ENCODE data around the gene MLH3. TPM values are rescaled to one million over a fixed set of nuclear protein-coding genes. Genes with fewer than 3 reads are reported as not detected.

Gene MLH3
- total and polyA plus RNA-seq, 4 donors = 7.3 to 43.6 (median 22.6) TPM

DNA sequence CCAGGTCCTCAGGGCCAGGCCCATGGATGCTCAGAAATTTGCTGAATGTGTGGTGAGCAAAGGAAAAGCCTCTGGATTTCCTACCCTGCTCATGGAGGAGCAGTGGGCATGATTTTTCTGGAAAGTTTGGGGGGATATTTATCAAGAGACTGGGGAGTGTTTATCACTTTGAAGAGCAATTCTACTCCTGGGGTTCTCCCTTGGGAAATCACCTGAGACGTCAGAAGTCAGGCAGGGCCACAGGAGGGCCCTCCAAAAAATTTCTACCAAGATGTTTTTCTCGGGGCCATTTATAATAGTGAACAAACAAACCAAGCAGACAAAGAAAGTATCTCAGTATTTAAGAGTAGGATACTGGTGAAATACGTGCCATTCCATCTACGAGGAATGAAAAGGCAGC, 68.6 kb downstream of the MLH3 start:
- peak overlapping the region in 1 of 2 donors; percentile 90 for H3K27ac ChIP-seq (ENCODE audit: low read depth in 1 of 2, low read length in 2 of 2)
- no peaks in the 10 kb centered on the region for H3K36me3 ChIP-seq (ENCODE audit: control insufficient read depth in 1 of 2, insufficient read depth in 2 of 2, low read length in 1 of 2)
- no peaks in the 10 kb centered on the region for H3K4me1 ChIP-seq (ENCODE audit: control insufficient read depth in 1 of 2, insufficient read depth in 2 of 2, low read length in 2 of 2)
- no peak overlapping the region for H3K4me3 ChIP-seq (ENCODE audit: low read length in 2 of 2)
- no peak for ATAC-seq (ENCODE audit: low FRiP score)
- no peaks in the 10 kb centered on the region for H3K9me3 ChIP-seq (ENCODE audit: control insufficient read depth, low read length)
- WGBS, 2 donors = 88 to 89% methylated on average over 4 of the region's 4 CpGs
- intact Hi-C loops (cut with DNase I) = no loop called here
- no peak for DNase-seq
- H3K27me3 ChIP-seq (ENCODE audit: control insufficient read depth in 1 of 2, insufficient read depth in 2 of 2, low read length in 1 of 2) = no peaks in the 10 kb centered on the region

DNA sequence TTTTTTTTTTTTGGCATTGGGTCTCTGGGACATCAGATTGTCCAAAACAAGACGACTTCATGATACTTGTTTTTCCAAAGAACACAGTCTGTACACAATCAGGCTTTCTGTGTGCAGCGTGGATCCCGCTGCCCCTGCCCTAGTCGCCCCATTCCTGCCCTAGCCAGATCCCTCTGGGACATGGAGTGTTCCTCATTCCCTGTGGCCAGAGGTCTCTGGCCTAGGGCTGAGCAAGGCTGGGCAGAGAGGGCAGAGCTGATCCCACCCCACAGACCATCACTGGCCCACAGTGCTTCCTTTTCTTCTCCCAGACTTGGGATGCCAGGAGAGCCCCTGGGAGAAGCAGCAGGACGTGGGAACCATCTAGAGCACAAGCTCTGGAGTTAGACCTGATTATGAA, 69.4 kb downstream of the MLH3 start:
- Histone ChIP-seq H3K27me3 (ENCODE audit: control insufficient read depth in 1 of 2, insufficient read depth in 2 of 2, low read length in 1 of 2) (no peaks in the 10 kb centered on the region), H3K27ac (ENCODE audit: low read depth in 1 of 2, low read length in 2 of 2) (peak overlapping the region; percentile 47 to 90), H3K4me3 (ENCODE audit: low read length in 2 of 2) (no peak overlapping the region), H3K4me1 (ENCODE audit: control insufficient read depth in 1 of 2, insufficient read depth in 2 of 2, low read length in 2 of 2) (no peaks in the 10 kb centered on the region), H3K36me3 (ENCODE audit: control insufficient read depth in 1 of 2, insufficient read depth in 2 of 2, low read length in 1 of 2) (no peaks in the 10 kb centered on the region), H3K9me3 (ENCODE audit: control insufficient read depth, low read length) (no peaks in the 10 kb centered on the region)
- ATAC-seq (ENCODE audit: low FRiP score) (no peak), DNase-seq (peak in 1 of 2 donors; percentile 70)
- intact Hi-C loops (cut with DNase I) = no loop called here
- WGBS, 2 donors = 58 to 61% methylated on average over 5 of the region's 5 CpGs

DNA sequence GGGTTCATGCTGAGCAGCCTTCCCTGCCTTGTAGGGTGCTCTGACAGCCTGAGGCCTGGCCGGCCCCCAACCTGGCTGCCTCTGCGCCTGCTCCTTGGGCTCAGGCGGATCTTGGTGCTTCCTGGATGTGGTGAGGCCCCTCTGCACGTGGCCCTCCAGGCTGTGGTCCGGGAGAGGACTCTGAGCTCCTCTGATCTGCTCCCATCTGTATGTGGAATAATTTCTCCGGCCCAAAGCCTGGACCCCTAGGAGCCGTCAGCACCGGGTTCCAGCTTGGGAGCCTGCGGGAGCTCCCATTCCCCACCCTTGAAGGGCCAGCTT, 69.8 kb downstream of the MLH3 start:
- WGBS, 2 donors = 35 to 38% methylated on average over 9 of the region's 9 CpGs
- Histone ChIP-seq H3K4me1 (ENCODE audit: control insufficient read depth in 1 of 2, insufficient read depth in 2 of 2, low read length in 2 of 2) (no peaks in the 10 kb centered on the region), H3K4me3 (ENCODE audit: low read length in 2 of 2) (no peak overlapping the region), H3K27ac (ENCODE audit: low read depth in 1 of 2, low read length in 2 of 2) (peak overlapping the region; percentile 47 to 90), H3K36me3 (ENCODE audit: control insufficient read depth in 1 of 2, insufficient read depth in 2 of 2, low read length in 1 of 2) (no peaks in the 10 kb centered on the region), H3K27me3 (ENCODE audit: control insufficient read depth in 1 of 2, insufficient read depth in 2 of 2, low read length in 1 of 2) (no peaks in the 10 kb centered on the region), H3K9me3 (ENCODE audit: control insufficient read depth, low read length) (no peaks in the 10 kb centered on the region)
- intact Hi-C loops (cut with DNase I) = no loop called here
- ATAC-seq (ENCODE audit: low FRiP score) = no peak
- no peak for DNase-seq

DNA sequence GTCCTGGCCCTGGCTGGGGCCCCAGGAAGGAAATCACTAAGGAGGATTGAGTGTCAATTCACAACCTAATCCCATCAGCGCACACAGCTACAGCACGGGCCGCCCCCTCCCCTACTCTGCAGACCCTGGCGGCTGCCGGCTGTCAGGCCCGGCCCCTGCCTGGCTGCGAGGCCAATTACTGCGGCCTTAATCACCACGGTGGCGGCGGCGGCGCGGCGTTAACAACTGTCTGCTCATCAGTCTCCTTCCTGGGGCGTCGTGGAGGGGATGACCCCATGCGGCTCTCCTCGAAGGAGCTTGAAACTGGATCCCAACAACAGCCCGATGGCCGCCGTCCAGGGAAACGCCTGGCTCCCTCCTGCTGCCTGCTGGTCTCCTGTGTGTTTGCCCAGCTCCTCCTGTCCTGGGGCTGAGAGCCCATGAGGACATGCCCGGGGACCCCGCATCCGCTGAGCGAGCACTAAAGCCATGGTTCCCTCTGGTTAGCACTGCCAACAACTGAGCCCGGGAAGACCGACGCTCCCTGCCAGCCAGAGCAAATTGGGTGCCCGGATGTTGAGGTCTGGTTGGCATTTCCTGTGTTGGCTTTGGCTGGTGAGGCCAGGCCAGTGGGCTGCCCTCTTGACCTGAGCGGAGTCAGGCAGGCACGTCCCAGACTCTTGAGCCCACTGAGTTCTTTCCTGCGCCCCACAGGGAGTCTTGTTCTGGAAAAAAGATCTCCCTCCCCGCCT, 70.4 kb downstream of the MLH3 start:
- H3K36me3 ChIP-seq (ENCODE audit: control insufficient read depth in 1 of 2, insufficient read depth in 2 of 2, low read length in 1 of 2) = no peaks in the 10 kb centered on the region
- H3K4me1 ChIP-seq (ENCODE audit: control insufficient read depth in 1 of 2, insufficient read depth in 2 of 2, low read length in 2 of 2) = no peaks in the 10 kb centered on the region
- no peaks in the 10 kb centered on the region for H3K9me3 ChIP-seq (ENCODE audit: control insufficient read depth, low read length)
- no peak overlapping the region for H3K4me3 ChIP-seq (ENCODE audit: low read length in 2 of 2)
- H3K27me3 ChIP-seq (ENCODE audit: control insufficient read depth in 1 of 2, insufficient read depth in 2 of 2, low read length in 1 of 2) = no peaks in the 10 kb centered on the region
- 25 to 29% methylated on average over 35 of the region's 35 CpGs for WGBS, 2 donors
- H3K27ac ChIP-seq (ENCODE audit: low read depth in 1 of 2, low read length in 2 of 2) = peak overlapping the region; percentile 63 to 90
- intact Hi-C loops (cut with DNase I) = no loop called here
- DNase-seq (peak; percentile 92 to 93), ATAC-seq (ENCODE audit: low FRiP score) (peak; percentile 82)

DNA sequence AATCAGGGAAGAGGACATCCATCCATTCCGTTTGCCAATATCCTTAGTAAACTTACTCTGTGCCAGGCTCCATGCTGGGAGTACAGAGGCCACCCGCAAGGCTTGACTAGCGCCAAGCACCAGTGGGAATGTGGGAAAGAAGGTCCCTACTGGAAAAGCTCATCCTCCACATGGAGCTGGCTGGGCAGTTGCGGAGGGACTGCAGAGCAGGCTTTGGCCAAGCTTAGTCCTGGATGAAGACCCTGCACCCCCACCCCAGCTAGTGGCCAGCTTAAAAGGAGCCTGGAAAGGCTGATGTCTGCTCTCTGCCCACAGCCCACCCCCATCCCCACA, 70.9 kb downstream of the MLH3 start:
- Histone ChIP-seq H3K4me3 (ENCODE audit: low read length in 2 of 2) (no peak overlapping the region), H3K27ac (ENCODE audit: low read depth in 1 of 2, low read length in 2 of 2) (peak overlapping the region in 1 of 2 donors; percentile 90), H3K9me3 (ENCODE audit: control insufficient read depth, low read length) (no peaks in the 10 kb centered on the region), H3K27me3 (ENCODE audit: control insufficient read depth in 1 of 2, insufficient read depth in 2 of 2, low read length in 1 of 2) (no peaks in the 10 kb centered on the region), H3K36me3 (ENCODE audit: control insufficient read depth in 1 of 2, insufficient read depth in 2 of 2, low read length in 1 of 2) (no peaks in the 10 kb centered on the region), H3K4me1 (ENCODE audit: control insufficient read depth in 1 of 2, insufficient read depth in 2 of 2, low read length in 2 of 2) (no peaks in the 10 kb centered on the region)
- intact Hi-C loops (cut with DNase I) = no loop called here
- ATAC-seq (ENCODE audit: low FRiP score) (no peak), DNase-seq (peak in 1 of 2 donors; percentile 67)
- 80 to 84% methylated on average over 4 of the region's 4 CpGs for WGBS, 2 donors

DNA sequence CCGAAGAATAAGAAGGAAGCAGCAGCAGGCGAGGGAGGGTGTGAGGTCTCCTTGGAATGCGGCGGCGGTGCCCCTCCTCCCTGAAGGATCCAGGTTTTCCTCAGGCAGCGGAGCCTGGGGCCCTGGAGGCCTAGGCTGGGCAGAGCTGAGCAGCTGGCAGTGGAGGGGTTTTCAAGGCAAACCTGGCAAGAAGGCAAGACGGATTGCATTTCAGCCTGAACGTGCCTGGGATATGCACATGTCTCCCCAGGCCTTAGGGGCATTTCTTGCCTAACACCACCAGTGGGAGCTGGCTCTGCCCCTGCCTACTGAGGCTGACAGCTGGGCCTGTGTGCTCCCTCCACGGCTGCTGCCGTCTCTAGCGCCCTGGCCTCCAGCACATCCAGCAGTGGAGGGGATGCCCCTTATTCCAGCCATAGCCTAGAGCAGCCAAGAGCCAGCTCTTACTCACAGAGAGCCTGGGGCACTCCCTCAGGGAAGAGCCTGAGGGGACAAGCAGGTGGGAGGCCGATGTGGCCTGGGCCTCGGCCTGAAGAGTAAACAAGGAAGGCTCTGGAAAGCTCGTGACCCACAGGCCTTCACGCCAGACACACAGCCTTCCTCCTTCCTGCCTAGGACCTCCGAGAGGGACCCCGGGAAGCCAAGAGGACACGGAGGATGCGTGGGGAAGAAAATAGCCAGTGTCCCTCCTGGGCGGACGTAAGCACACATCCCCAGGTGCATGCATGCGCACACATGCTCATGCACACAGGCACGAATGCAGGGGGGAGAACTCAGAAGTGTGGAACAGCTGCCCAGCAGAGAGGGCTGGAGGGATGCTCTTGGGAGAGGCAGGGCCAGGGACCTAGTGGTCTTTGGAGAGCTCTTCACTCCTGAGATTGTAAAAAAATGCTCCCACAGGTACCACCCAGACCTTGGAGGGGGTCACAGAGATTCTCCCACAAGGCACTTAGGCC, 71.5 kb downstream of the MLH3 start:
- Histone ChIP-seq H3K4me1 (ENCODE audit: control insufficient read depth in 1 of 2, insufficient read depth in 2 of 2, low read length in 2 of 2) (no peaks in the 10 kb centered on the region), H3K9me3 (ENCODE audit: control insufficient read depth, low read length) (no peaks in the 10 kb centered on the region), H3K27ac (ENCODE audit: low read depth in 1 of 2, low read length in 2 of 2) (peak overlapping the region; percentile 8 to 90), H3K36me3 (ENCODE audit: control insufficient read depth in 1 of 2, insufficient read depth in 2 of 2, low read length in 1 of 2) (no peaks in the 10 kb centered on the region), H3K27me3 (ENCODE audit: control insufficient read depth in 1 of 2, insufficient read depth in 2 of 2, low read length in 1 of 2) (no peaks in the 10 kb centered on the region), H3K4me3 (ENCODE audit: low read length in 2 of 2) (no peak overlapping the region)
- 32 to 38% methylated on average over 23 of the region's 23 CpGs for WGBS, 2 donors
- intact Hi-C loops (cut with DNase I) = loop anchor here in 1 of 2 donors (1.0 kb wide), 1 partner anchor 24 kb away; the partner anchor contains the start of gene PGF
- ATAC-seq (ENCODE audit: low FRiP score) = peak; percentile 51
- peak; percentile 76 to 83 for DNase-seq

DNA sequence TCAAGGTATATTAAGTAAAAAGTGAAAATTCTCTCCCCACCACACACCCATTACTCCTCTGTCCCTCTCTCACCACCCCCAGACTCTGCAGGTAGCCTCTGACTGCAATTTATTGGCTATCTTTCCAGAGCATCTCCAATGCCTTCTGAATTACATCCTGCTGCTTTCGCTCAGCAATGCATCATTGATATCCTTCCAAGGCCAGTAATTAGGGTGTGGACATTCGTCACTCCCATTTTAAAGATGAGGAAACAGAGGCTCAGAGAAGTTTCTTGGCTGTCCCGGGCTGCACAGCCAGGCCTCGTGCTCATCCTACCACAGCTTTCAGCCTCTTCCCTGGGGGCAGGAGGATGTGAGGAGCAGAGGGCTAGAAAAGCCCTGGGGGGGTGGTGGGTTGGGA, 72.2 kb downstream of the MLH3 start:
- no peak for ATAC-seq (ENCODE audit: low FRiP score)
- Histone ChIP-seq H3K4me1 (ENCODE audit: control insufficient read depth in 1 of 2, insufficient read depth in 2 of 2, low read length in 2 of 2) (no peaks in the 10 kb centered on the region), H3K27ac (ENCODE audit: low read depth in 1 of 2, low read length in 2 of 2) (peak overlapping the region; percentile 8 to 90), H3K27me3 (ENCODE audit: control insufficient read depth in 1 of 2, insufficient read depth in 2 of 2, low read length in 1 of 2) (no peaks in the 10 kb centered on the region), H3K36me3 (ENCODE audit: control insufficient read depth in 1 of 2, insufficient read depth in 2 of 2, low read length in 1 of 2) (no peaks in the 10 kb centered on the region), H3K9me3 (ENCODE audit: control insufficient read depth, low read length) (no peaks in the 10 kb centered on the region), H3K4me3 (ENCODE audit: low read length in 2 of 2) (no peak overlapping the region)
- DNase-seq = peak in 1 of 2 donors; percentile 40
- intact Hi-C loops (cut with DNase I) = loop anchor here in 1 of 2 donors (1.0 kb wide), 1 partner anchor 24 kb away; the partner anchor contains the start of gene PGF
- WGBS, 2 donors = 61 to 64% methylated on average over 4 of the region's 4 CpGs

DNA sequence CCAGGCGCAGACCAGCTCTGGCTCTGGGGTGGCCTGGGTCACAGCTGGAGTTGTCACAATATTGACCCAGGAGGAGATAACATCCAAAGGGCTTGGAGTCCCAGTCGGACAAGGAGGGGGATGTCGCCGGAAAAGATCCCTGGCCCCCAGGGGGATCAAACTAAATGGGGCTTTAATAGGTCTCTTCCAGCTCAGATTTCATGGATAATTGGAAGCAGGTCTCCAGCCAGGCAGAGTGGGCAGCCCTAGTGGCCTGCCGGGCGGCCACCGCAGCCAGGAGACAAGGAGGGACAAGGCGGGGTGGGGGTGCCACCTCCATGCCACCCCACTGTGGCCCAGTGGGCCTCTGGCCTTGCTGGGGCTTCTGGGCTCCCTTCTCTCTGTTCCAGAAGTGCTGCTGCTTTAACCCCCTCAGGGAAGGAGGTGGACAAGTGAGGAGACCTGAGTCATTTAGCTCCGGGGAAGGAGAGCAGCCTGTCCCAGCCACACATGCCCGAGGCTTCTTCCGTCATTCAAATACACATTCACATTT, 72.8 kb downstream of the MLH3 start:
- no peak for ATAC-seq (ENCODE audit: low FRiP score)
- intact Hi-C loops (cut with DNase I) = no loop called here
- no peak overlapping the region for H3K4me3 ChIP-seq (ENCODE audit: low read length in 2 of 2)
- DNase-seq = peak in 1 of 2 donors; percentile 40
- no peaks in the 10 kb centered on the region for H3K4me1 ChIP-seq (ENCODE audit: control insufficient read depth in 1 of 2, insufficient read depth in 2 of 2, low read length in 2 of 2)
- no peak overlapping the region for H3K27ac ChIP-seq (ENCODE audit: low read depth in 1 of 2, low read length in 2 of 2)
- H3K36me3 ChIP-seq (ENCODE audit: control insufficient read depth in 1 of 2, insufficient read depth in 2 of 2, low read length in 1 of 2) = no peaks in the 10 kb centered on the region
- H3K27me3 ChIP-seq (ENCODE audit: control insufficient read depth in 1 of 2, insufficient read depth in 2 of 2, low read length in 1 of 2) = no peaks in the 10 kb centered on the region
- WGBS, 2 donors = 83 to 86% methylated on average over 11 of the region's 11 CpGs
- H3K9me3 ChIP-seq (ENCODE audit: control insufficient read depth, low read length) = no peaks in the 10 kb centered on the region

All from aorta (tissue), 5 donors.